Esophagus squamous epithelium (tissue), 4 donors: Measurements from ENCODE around the gene AADACL4.

Source experiments
- CTCF ChIP-seq, 6 experiments: fragments of 450-650 bp in 4 of 6; fragments of 200-600 bp in 2 of 6; sonication (generic) in 2 of 6; IDR thresholded peaks; one replicate each; pipeline ENCODE4 v1.5.1; 2016 to 2019; ENCODE audit warnings: antibody characterized with exemption in 6 of 6, mild to moderate bottlenecking in 4 of 6, moderate library complexity in 4 of 6
- POLR2A ChIP-seq, 4 donors: fragments of 450-650 bp; IDR thresholded peaks; one replicate each; pipeline ENCODE4 v1.6.1; 2017; ENCODE audit warnings: antibody characterized with exemption in 4 of 4, mild to moderate bottlenecking in 4 of 4, moderate library complexity in 3 of 4

DNA sequence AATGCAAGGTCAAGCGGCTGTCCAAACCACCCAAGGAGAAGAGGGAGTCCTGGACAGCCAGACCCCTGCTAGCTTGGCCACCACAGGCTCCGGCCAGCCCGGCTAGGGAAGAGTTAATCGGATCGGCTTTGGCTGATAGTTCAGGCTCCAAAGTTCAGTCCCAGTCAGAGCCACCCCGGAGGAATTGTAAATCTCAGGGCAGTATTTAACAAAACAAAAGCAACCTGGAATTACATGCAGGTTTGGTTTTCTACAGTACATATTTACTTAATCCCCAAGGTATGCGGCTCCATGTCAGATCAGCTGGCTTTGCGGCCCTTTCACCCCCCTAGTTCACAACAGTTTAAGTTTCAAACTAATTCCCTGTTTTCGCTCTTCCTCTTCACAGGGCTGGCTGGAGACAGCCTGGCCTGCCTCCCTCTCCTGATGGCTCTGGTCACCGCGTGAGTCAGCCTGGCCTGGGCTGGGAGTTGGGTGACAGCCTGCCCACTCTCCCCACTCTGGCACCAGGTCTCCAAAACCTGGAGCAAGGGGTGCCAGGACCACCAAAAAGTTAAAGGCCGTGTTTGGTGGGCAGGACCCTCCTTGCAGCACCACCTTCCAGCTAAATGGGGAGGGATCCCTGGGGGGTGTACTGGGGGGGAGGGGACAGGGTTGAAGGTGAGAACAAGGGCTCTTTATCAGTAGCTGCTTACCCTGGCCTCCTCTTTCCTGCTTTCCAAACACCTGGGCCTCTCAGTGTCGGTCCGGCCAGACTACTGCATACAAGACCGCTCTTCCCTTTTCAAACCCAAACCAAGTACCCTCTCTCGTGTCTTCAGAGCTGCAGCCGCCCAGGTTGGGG is 27.8 kb upstream of the AADACL4 start:
- TF ChIP-seq CTCF (IDR thresholded peaks at IDR 0.05) (no peak), POLR2A (IDR thresholded peaks at IDR 0.05) (peak in 2 of 4 donors; percentile 53 to 64)
